H1 (cell line): ENCODE data around the gene AURKAIP1. TPM values are rescaled to one million over a fixed set of nuclear protein-coding genes. Genes with fewer than 3 reads are reported as not detected.

ENCODE experiments used
- PHF8 ChIP-seq: fragments of 200-600 bp; sonication (generic); conservative IDR thresholded peaks from 2 replicates; pipeline ENCODE4 v1.7.1; 2012; ENCODE audit warnings: low read depth, mild to moderate bottlenecking, inconsistent platforms, low read length, moderate library complexity
- polyA plus RNA-seq, 7 experiments: library from polyadenylated mRNA; depleted of rRNA in 3 of 7; stranded (reverse) in 5 of 7; unstranded in 2 of 7; fragments of >200 nt in 5 of 7; fragments of 200-250 nt in 2 of 7; gene quantifications; 1 replicate in 5 of 7; 2 replicates in 1 of 7; 4 replicates in 1 of 7; pipeline versions ENCODE4 v1.2.1 to v1.2.3, GENCODE V29; 2011 to 2013; ENCODE audit warnings: missing spikeins in 2 of 7, mixed read lengths in 2 of 7
- total RNA-seq: library from RNA; stranded (reverse); fragmentation: NEBNext Ultra II Directional; extraction: Animal tissue kit (Norgen Biotek cat#: 25700); gene quantifications from 2 replicates; pipeline ENCODE4 v1.2.1, GENCODE V29; 2021

Gene AURKAIP1
- total and polyA plus RNA-seq, 2 of the 8 experiments (the other 6 are each of a cell fraction or from before 2014, with no cell fraction given), result 87.8 to 194 TPM

DNA sequence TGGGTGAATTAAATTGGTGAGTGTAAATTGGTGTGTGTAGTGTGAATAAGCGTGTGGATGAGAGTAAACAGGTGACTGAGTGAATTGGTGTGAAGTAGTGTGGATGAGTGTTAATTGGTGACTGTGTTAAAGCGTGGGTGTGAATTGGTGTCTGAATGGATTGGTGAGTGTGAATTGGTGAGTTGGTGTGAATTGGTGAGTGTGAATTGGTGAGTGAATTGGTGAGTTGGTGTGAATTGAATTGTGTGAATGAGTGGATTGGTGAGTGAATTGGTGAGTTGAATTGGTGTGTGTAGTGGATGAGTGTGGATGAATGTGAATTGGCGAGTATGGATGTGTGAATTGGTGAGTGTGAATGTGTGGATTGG is 8.3 kb downstream of the AURKAIP1 start (continued):
- no peak for TF ChIP-seq PHF8
